H9 (cell line): ENCODE results near the gene DMD. TPM values are rescaled to one million over a fixed set of nuclear protein-coding genes. Genes with fewer than 3 reads are reported as not detected.

Source experiments
- DNase-seq: peaks from one replicate; pipeline ENCODE4 v3.0.0-alpha.2; 2017
- H2AFZ ChIP-seq: one replicate; pipeline ENCODE4 v1.6.1; 2013; ENCODE audit warnings: mild to moderate bottlenecking, low read length, control low read depth, moderate library complexity
- H2AK5ac ChIP-seq: 2 replicates; pipeline ENCODE4 v1.6.1; 2013; ENCODE audit warnings: low read length, control low read depth, mixed read lengths; ENCODE audit not compliant: insufficient read length
- H2BK120ac ChIP-seq: one replicate; pipeline ENCODE4 v1.6.1; 2013; ENCODE audit warnings: low read depth, mild to moderate bottlenecking, low read length, control low read depth, inconsistent platforms; ENCODE audit not compliant: poor library complexity, severe bottlenecking
- H2BK12ac ChIP-seq: 2 replicates; pipeline ENCODE4 v1.6.1; 2013; ENCODE audit warnings: low read length, control low read depth, mixed read lengths, low read depth; ENCODE audit not compliant: insufficient read length
- H2BK15ac ChIP-seq: 2 replicates; pipeline ENCODE4 v1.6.1; 2013; ENCODE audit warnings: low read depth, low read length, control low read depth
- H2BK20ac ChIP-seq: one replicate; pipeline ENCODE4 v1.6.1; 2013; ENCODE audit warnings: low read depth, mild to moderate bottlenecking, low read length, control low read depth, inconsistent platforms; ENCODE audit not compliant: poor library complexity, severe bottlenecking
- H2BK5ac ChIP-seq: 2 replicates; pipeline ENCODE4 v1.6.1; 2013; ENCODE audit warnings: low read length, control low read depth, mixed read lengths; ENCODE audit not compliant: insufficient read length
- H3K14ac ChIP-seq: 2 replicates; pipeline ENCODE4 v1.6.1; 2013; ENCODE audit warnings: low read length, control low read depth; ENCODE audit not compliant: insufficient read depth
- H3K18ac ChIP-seq: 2 replicates; pipeline ENCODE4 v1.6.1; 2013; ENCODE audit warnings: low read depth, mild to moderate bottlenecking, mixed read lengths, low read length, control low read depth; ENCODE audit not compliant: insufficient read length
- H3K23ac ChIP-seq: 2 replicates; pipeline ENCODE4 v1.6.1; 2013; ENCODE audit warnings: low read length, control low read depth, mixed read lengths, low read depth; ENCODE audit not compliant: insufficient read length
- H3K23me2 ChIP-seq: 2 replicates; pipeline ENCODE4 v1.6.1; 2013; ENCODE audit warnings: low read depth, mild to moderate bottlenecking, mixed read lengths, low read length, control low read depth; ENCODE audit not compliant: insufficient read length, poor library complexity, severe bottlenecking
- H3K27ac ChIP-seq: 2 replicates; pipeline ENCODE4 v1.5.1; 2013; ENCODE audit warnings: low read length, control low read depth, mixed read lengths, low read depth; ENCODE audit not compliant: insufficient read length
- H3K27me3 ChIP-seq: 2 replicates; pipeline ENCODE4 v1.6.1; 2013; ENCODE audit warnings: low read length, control low read depth, inconsistent platforms; ENCODE audit not compliant: insufficient read depth
- H3K4ac ChIP-seq: 2 replicates; pipeline ENCODE4 v1.6.1; 2013; ENCODE audit warnings: low read depth, mild to moderate bottlenecking, control low read depth, inconsistent platforms, low read length, moderate library complexity
- H3K4me1 ChIP-seq: 2 replicates; pipeline ENCODE4 v1.6.1; 2013; ENCODE audit warnings: low read length, control low read depth, inconsistent platforms; ENCODE audit not compliant: insufficient read depth
- H3K4me2 ChIP-seq: 2 replicates; pipeline ENCODE4 v1.6.1; 2013; ENCODE audit warnings: low read length, control low read depth, mixed read lengths; ENCODE audit not compliant: insufficient read length, insufficient read depth
- H3K56ac ChIP-seq: 2 replicates; pipeline ENCODE4 v1.6.1; 2013; ENCODE audit warnings: low read depth, mild to moderate bottlenecking, mixed read lengths, low read length, control low read depth; ENCODE audit not compliant: insufficient read length
- H3K79me1 ChIP-seq: 2 replicates; pipeline ENCODE4 v1.6.1; 2013; ENCODE audit warnings: low read depth, mild to moderate bottlenecking, moderate library complexity, low read length, control low read depth, inconsistent platforms; ENCODE audit not compliant: insufficient read depth, poor library complexity, severe bottlenecking
- H3K79me2 ChIP-seq: 2 replicates; pipeline ENCODE4 v1.6.1; 2013; ENCODE audit warnings: low read length, control low read depth, inconsistent platforms; ENCODE audit not compliant: insufficient read depth
- H3K9ac ChIP-seq: 2 replicates; pipeline ENCODE4 v1.6.1; 2013; ENCODE audit warnings: low read length, control low read depth, mixed read lengths; ENCODE audit not compliant: insufficient read length; ENCODE audit errors: extremely low read depth
- H3K9me3 ChIP-seq: one replicate; pipeline ENCODE4 v1.6.1; 2013; ENCODE audit warnings: low read depth, low read length, inconsistent platforms; ENCODE audit not compliant: control insufficient read depth
- H3T11ph ChIP-seq: one replicate; pipeline ENCODE4 v1.6.1; 2013; ENCODE audit warnings: mild to moderate bottlenecking, low read length, control low read depth, inconsistent platforms
- H4K20me1 ChIP-seq: one replicate; pipeline ENCODE4 v1.6.1; 2013; ENCODE audit not compliant: control insufficient read depth, insufficient read length, insufficient read depth
- H4K5ac ChIP-seq: 2 replicates; pipeline ENCODE4 v1.6.1; 2013; ENCODE audit warnings: low read depth, mild to moderate bottlenecking, mixed read lengths, low read length, control low read depth; ENCODE audit not compliant: insufficient read length
- H4K8ac ChIP-seq: replicated peaks from 2 replicates; pipeline ENCODE4 v1.6.1; 2013; ENCODE audit warnings: low read length, control low read depth, mixed read lengths, low read depth; ENCODE audit not compliant: insufficient read length
- H4K91ac ChIP-seq: 2 replicates; pipeline ENCODE4 v1.6.1; 2013; ENCODE audit warnings: low read depth, mild to moderate bottlenecking, moderate library complexity, mixed read lengths, low read length, control low read depth; ENCODE audit not compliant: insufficient read length
- H3K27ac Mint-ChIP-seq, 3 experiments: 2 replicates in 2 of 3; 3 replicates in 1 of 3; pipeline ENCODE4 v1.8.0; 2020 to 2021; ENCODE audit warnings: mixed read lengths in 3 of 3, mild to moderate bottlenecking in 1 of 3, moderate library complexity in 1 of 3
- H3K27me3 Mint-ChIP-seq: 2 replicates; pipeline ENCODE4 v1.8.0; 2021; ENCODE audit warnings: low read depth, mild to moderate bottlenecking, moderate library complexity, mixed read lengths
- H3K36me3 Mint-ChIP-seq, 3 experiments: 2 replicates in 2 of 3; 3 replicates in 1 of 3; pipeline ENCODE4 v1.8.0; 2020 to 2021; ENCODE audit warnings: low read depth in 3 of 3, mixed read lengths in 3 of 3; ENCODE audit not compliant: insufficient read depth in 1 of 3
- H3K4me1 Mint-ChIP-seq, 2 experiments: 2 replicates each; pipeline ENCODE4 v1.8.0; 2020; ENCODE audit warnings: mixed read lengths in 2 of 2
- H3K4me3 Mint-ChIP-seq, 2 experiments: 2 replicates in 1 of 2; 3 replicates in 1 of 2; pipeline ENCODE4 v1.8.0; 2020 to 2021; ENCODE audit warnings: mild to moderate bottlenecking in 2 of 2, mixed read lengths in 2 of 2, moderate library complexity in 1 of 2
- H3K9me3 Mint-ChIP-seq, 2 experiments: 2 replicates in 1 of 2; 3 replicates in 1 of 2; pipeline ENCODE4 v1.8.0; 2020; ENCODE audit warnings: mild to moderate bottlenecking in 2 of 2, mixed read lengths in 2 of 2, moderate library complexity in 1 of 2
- WGBS: extraction: QIAGEN DNeasy Blood & Tissue Kit; methylation state at CpG from one replicate; pipeline ENCODE4 v1.1.7; 2013; ENCODE audit warnings: missing lambda C conversion rate, low lambda C conversion rate, mixed read lengths; ENCODE audit not compliant: insufficient read length; ENCODE audit errors: extremely low coverage; 5-methylcytosine and 5-hydroxymethylcytosine counted together
- total RNA-seq: library from RNA; stranded (reverse); gene quantifications from 2 replicates; pipeline ENCODE4 v1.2.1, GENCODE V29; 2021
- TF ChIP-seq, protein P1 (sequence below): fragments of 200-600 bp; sonication (generic); conservative IDR thresholded peaks from 3 replicates; pipeline ENCODE4 v1.8.0; 2021; ENCODE audit warnings: antibody characterized with exemption, mild to moderate bottlenecking

DMD gene
- total RNA-seq, 1 experiment from 2014 or later, result 3.8 TPM

DNA sequence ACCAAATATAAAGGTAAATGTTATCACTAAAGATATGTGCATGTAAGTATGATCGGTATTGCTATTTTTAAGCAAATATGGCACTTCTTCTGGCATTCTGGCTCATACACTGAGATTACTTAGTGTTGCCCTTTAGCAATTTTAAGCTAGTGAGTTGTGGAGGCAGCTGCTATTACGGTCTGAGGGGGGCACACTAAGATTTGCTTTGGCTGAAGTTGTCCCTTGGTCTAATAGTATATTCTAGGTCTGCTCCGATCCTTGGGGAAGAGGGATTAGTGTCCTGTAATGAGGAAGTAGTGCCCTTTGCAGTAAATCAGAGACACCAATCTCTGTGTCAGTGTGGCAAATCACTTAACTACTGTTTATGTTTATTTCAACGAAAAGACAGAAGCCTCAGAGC lies 1943.0 kb downstream of the DMD start:
- Histone ChIP-seq H3K9me3 (no peaks in the 10 kb centered on the region), H4K8ac (no peak overlapping the region), H3K23ac (no peak overlapping the region), H4K20me1 (no peaks in the 10 kb centered on the region), H2BK5ac (no peak overlapping the region), H3K9ac (no peak overlapping the region), H3T11ph (no peak overlapping the region), H3K14ac (no peak overlapping the region), H3K4me2 (no peak overlapping the region), H3K56ac (no peak overlapping the region), H3K4me1 (no peaks in the 10 kb centered on the region), H3K27ac (no peak overlapping the region), H2BK120ac (no peak overlapping the region), H3K23me2 (peaks cover 4% of the 10 kb centered on the region), H3K4ac (no peak overlapping the region), H2BK15ac (no peak overlapping the region), H2BK20ac (no peak overlapping the region), H2AK5ac (no peak overlapping the region), H4K91ac (no peak overlapping the region), H3K79me1 (no peaks in the 10 kb centered on the region), H3K27me3 (no peaks in the 10 kb centered on the region), H4K5ac (no peak overlapping the region), H3K18ac (no peak overlapping the region), H2BK12ac (no peak overlapping the region), H2AFZ (no peak overlapping the region), H3K79me2 (no peaks in the 10 kb centered on the region)
- Mint-ChIP-seq H3K4me1 (peaks cover 18 to 33% of the 10 kb centered on the region in 2 experiments), H3K27ac (no peak overlapping the region), H3K27me3 (peaks cover 10% of the 10 kb centered on the region), H3K36me3 (peaks cover 0 to 3% (median 0%) of the 10 kb centered on the region in 3 experiments; a peak in 3 of 7 replicates), H3K9me3 (peaks cover 54 to 70% of the 10 kb centered on the region in 2 experiments), H3K4me3 (no peak overlapping the region)
- TF ChIP-seq, protein P1, sequence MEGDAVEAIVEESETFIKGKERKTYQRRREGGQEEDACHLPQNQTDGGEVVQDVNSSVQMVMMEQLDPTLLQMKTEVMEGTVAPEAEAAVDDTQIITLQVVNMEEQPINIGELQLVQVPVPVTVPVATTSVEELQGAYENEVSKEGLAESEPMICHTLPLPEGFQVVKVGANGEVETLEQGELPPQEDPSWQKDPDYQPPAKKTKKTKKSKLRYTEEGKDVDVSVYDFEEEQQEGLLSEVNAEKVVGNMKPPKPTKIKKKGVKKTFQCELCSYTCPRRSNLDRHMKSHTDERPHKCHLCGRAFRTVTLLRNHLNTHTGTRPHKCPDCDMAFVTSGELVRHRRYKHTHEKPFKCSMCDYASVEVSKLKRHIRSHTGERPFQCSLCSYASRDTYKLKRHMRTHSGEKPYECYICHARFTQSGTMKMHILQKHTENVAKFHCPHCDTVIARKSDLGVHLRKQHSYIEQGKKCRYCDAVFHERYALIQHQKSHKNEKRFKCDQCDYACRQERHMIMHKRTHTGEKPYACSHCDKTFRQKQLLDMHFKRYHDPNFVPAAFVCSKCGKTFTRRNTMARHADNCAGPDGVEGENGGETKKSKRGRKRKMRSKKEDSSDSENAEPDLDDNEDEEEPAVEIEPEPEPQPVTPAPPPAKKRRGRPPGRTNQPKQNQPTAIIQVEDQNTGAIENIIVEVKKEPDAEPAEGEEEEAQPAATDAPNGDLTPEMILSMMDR, result no peak
- no peak for DNase-seq
- WGBS, result no CpG with 5 or more reads among the region's 4 CpGs
